Measurements from ENCODE around the gene ENO4. TPM values are rescaled to one million over a fixed set of nuclear protein-coding genes. Genes with fewer than 3 reads are reported as not detected.

Gene ENO4
- total RNA-seq = 1.4 TPM

GRCh38 chr10:116849248-116850057 lies at the start of gene ENO4:
Gene ENO4 (plus strand): TSS chr10:116849499. CDS start chr10:116849567, 68 bp downstream.

Other genes starting within 250 kb of the ENO4 start
- not detected for gene PNLIPRP2, start 228.5 kb upstream of the ENO4 start, total RNA-seq
- gene HSPA12A, start 106.9 kb upstream of the ENO4 start, total RNA-seq = 35.0 TPM
- 19.4 TPM for gene SHTN1, start 155.7 kb downstream of the ENO4 start, total RNA-seq

All from camera-type eye (tissue), 1 donor.